VCaP (cell line): ENCODE measurements around the gene CHST11.

ENCODE experiments used
- H3K27ac ChIP-seq: fragments of 450-650 bp; 2 replicates; pipeline ENCODE4 v1.5.1; 2017
- CTCF ChIP-seq: fragments of 450-650 bp; conservative IDR thresholded peaks from 2 replicates; pipeline ENCODE4 v1.5.1; 2017; ENCODE audit warnings: mild to moderate bottlenecking, moderate library complexity

Gene CHST11

GRCh38 chr12:104488374-104488773, 31.6 kb downstream of the CHST11 start:
- H3K27ac ChIP-seq, result no peak overlapping the region
- no peak for TF ChIP-seq CTCF

DNA sequence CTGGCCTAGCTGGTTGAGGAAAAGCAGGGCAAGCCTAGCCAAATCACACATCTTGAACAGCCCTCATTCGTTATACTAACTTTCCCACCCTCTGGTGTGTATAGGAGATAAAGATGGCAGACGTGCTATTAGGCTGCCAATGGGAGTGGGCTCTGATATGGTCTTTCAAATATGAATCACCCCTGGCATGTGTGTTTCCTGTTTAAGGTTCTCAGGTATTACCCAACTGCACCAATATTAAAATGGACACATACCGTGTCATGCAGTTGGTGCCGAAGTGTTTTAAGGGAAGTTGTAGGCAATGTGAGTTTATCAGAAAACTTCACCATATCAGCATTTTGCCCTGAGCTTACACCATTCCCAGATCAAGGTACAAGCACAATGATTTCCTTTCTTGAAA, 33.4 kb downstream of the CHST11 start:
- no peak for TF ChIP-seq CTCF
- no peak overlapping the region for H3K27ac ChIP-seq

GRCh38 chr12:104490850-104491249, 34.1 kb downstream of the CHST11 start:
- H3K27ac ChIP-seq, result no peak overlapping the region
- no peak for TF ChIP-seq CTCF

GRCh38 chr12:104493496-104493895, 36.7 kb downstream of the CHST11 start:
- H3K27ac ChIP-seq, result no peak overlapping the region
- TF ChIP-seq CTCF, result no peak

DNA sequence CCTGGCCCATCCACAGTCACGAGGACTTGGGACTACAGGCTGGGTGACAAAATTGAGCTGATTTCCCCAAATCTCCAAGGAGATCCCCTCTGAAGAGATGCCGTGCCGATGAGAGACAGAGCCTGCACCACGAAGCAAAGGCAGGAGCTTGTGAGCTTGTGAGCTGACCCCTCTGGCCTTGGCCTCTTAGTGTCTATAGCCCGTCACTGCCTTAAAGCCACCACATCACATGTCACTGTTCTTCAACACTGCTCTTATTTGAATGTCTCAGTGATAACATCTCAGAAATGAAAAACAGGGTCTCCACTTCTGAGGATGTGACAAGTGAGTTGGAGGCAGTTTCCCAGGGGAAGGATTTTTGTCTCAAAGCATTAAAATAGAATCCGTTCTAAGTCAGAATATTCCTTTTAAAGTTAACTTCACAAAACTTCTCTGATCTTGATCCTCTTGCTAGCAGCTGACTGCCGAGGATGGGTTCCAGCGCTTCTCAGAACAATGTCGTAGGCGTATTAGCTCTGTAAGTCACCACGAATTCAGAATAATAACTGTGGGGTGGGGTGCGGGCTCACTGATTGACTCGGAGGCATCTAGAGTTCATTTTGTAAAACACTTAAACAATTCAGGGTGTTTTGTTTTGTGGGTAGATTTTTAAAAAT, 37.5 kb downstream of the CHST11 start:
- no peak overlapping the region for H3K27ac ChIP-seq
- no peak for TF ChIP-seq CTCF

- no peak overlapping the region for H3K27ac ChIP-seq
Observed at GRCh38 chr12:104494793-104495158, 38.0 kb downstream of the CHST11 start.

GRCh38 chr12:104495786-104496185, 39.0 kb downstream of the CHST11 start:
- TF ChIP-seq CTCF, result no peak
- no peak overlapping the region for H3K27ac ChIP-seq

More at GRCh38 chr12:104494793-104495158, 38.0 kb downstream of the CHST11 start:
- no peak for TF ChIP-seq CTCF
